GM12872 (cell line): ENCODE results near the gene CPB2.

Experiments
- CTCF ChIP-seq: IDR thresholded peaks from 3 replicates; pipeline ENCODE4 v1.5.1; 2011; ENCODE audit warnings: low read depth, mild to moderate bottlenecking, low read length, moderate library complexity; ENCODE audit not compliant: insufficient read depth

The CPB2 gene

GRCh38 chr13:46088821-46089562 lies 15.8 kb downstream of the CPB2 start:
- TF ChIP-seq CTCF, result no peak

- no peak for TF ChIP-seq CTCF
Observed at GRCh38 chr13:46087481-46087880, 17.4 kb downstream of the CPB2 start.

- no peak for TF ChIP-seq CTCF
Observed at GRCh38 chr13:46086985-46087384, 17.8 kb downstream of the CPB2 start.

GRCh38 chr13:46086421-46086922 lies 18.4 kb downstream of the CPB2 start:
- TF ChIP-seq CTCF, result no peak

GRCh38 chr13:46085737-46086136 lies 19.1 kb downstream of the CPB2 start:
- no peak for TF ChIP-seq CTCF

- TF ChIP-seq CTCF, result no peak
Observed at GRCh38 chr13:46082324-46082723, 22.5 kb downstream of the CPB2 start.

GRCh38 chr13:46079770-46080169 lies 25.1 kb downstream of the CPB2 start:
- TF ChIP-seq CTCF, result no peak
